Chondrocyte (in vitro differentiated cells): ENCODE measurements around the gene RRP8. TPM values are rescaled to one million over a fixed set of nuclear protein-coding genes. Genes with fewer than 3 reads are reported as not detected.

ENCODE experiments used
- DNase-seq: peaks from one replicate; pipeline ENCODE4 v3.0.0; 2021; ENCODE audit warnings: mixed read lengths, low spot score
- H3K27ac Mint-ChIP-seq: one replicate; pipeline ENCODE4 v1.8.0; 2021; ENCODE audit warnings: mild to moderate bottlenecking, moderate library complexity, mixed read lengths; ENCODE audit not compliant: unreplicated experiment
- H3K27me3 Mint-ChIP-seq: 2 replicates; pipeline ENCODE4 v1.8.0; 2021; ENCODE audit warnings: low read depth, mixed read lengths
- H3K36me3 Mint-ChIP-seq: 2 replicates; pipeline ENCODE4 v1.8.0; 2021; ENCODE audit warnings: low read depth, mixed read lengths
- H3K4me1 Mint-ChIP-seq: 2 replicates; pipeline ENCODE4 v1.8.0; 2021; ENCODE audit warnings: low read depth, mild to moderate bottlenecking, mixed read lengths
- H3K4me3 Mint-ChIP-seq: one replicate; pipeline ENCODE4 v1.8.0; 2021; ENCODE audit warnings: mild to moderate bottlenecking, moderate library complexity, mixed read lengths; ENCODE audit not compliant: unreplicated experiment
- H3K9me3 Mint-ChIP-seq: 2 replicates; pipeline ENCODE4 v1.8.0; 2021; ENCODE audit warnings: low read depth, mixed read lengths
- total RNA-seq: library from RNA; stranded (reverse); gene quantifications from 3 replicates; pipeline ENCODE4 v1.2.1, GENCODE V29; 2021
- TF ChIP-seq, protein P1 (sequence below): fragments of 200-600 bp; sonication (generic); IDR thresholded peaks from 2 replicates; pipeline ENCODE4 v1.5.0; 2021; ENCODE audit warnings: antibody characterized with exemption, mild to moderate bottlenecking, moderate library complexity

The RRP8 gene
- total RNA-seq, 1 donor from 2014 or later, result 15.7 TPM

- peaks cover 37% of the 10 kb centered on the region for H3K36me3 Mint-ChIP-seq
- H3K4me3 Mint-ChIP-seq, result peak overlapping the region; percentile 77
- TF ChIP-seq, protein P1, sequence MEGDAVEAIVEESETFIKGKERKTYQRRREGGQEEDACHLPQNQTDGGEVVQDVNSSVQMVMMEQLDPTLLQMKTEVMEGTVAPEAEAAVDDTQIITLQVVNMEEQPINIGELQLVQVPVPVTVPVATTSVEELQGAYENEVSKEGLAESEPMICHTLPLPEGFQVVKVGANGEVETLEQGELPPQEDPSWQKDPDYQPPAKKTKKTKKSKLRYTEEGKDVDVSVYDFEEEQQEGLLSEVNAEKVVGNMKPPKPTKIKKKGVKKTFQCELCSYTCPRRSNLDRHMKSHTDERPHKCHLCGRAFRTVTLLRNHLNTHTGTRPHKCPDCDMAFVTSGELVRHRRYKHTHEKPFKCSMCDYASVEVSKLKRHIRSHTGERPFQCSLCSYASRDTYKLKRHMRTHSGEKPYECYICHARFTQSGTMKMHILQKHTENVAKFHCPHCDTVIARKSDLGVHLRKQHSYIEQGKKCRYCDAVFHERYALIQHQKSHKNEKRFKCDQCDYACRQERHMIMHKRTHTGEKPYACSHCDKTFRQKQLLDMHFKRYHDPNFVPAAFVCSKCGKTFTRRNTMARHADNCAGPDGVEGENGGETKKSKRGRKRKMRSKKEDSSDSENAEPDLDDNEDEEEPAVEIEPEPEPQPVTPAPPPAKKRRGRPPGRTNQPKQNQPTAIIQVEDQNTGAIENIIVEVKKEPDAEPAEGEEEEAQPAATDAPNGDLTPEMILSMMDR, result no peak
- H3K27ac Mint-ChIP-seq, result peak overlapping the region; percentile 91
- DNase-seq, result no peak
- H3K4me1 Mint-ChIP-seq, result peaks cover 3% of the 10 kb centered on the region
- no peaks in the 10 kb centered on the region for H3K9me3 Mint-ChIP-seq
- H3K27me3 Mint-ChIP-seq, result no peaks in the 10 kb centered on the region
Observed at GRCh38 chr11:6611963-6612212, 8.5 kb upstream of the RRP8 start.

DNA sequence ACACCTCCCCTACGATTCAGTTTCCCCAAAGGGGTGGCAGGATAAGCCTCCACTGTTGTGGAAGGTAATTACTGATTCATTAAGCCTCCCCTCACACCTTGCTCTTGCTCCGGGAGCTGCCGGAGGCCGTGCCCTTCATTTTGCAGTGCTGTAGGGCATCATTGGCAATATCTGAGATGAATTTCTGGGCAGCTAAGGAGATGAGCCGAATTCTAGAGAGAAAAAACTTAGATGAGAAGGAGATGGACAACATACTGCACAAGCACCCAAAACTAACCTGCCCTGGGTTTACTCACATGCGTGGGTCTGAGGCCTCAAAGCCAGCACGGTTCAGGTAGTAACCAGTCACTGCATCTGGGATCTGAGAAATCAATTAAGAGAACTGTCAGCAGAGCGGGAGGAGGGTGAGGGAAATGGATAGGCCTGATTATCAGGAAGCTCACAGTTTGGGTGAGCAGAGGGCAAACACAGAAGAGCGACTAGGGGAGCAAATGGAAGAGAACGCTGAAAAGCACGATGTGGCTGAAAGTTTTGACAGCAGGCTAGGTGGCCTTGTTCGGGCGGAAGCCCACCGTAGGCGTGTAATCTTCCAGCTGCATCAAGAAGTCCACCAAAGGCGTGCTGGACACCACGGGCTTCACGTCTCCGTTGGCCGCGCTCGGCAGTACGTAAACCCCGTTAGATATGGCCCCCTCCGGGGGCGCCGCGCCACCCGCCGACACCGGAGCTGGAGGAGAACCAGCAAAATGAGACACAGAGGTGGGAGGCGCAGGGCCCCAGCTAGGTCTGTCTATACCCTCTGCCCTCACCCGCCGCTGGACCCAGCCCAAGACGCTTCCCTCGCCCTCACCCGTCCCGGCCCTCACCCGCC lies 7.9 kb upstream of the RRP8 start:
- H3K36me3 Mint-ChIP-seq, result peaks cover 37% of the 10 kb centered on the region
- peak overlapping the region; percentile 91 for H3K27ac Mint-ChIP-seq
- H3K9me3 Mint-ChIP-seq, result no peaks in the 10 kb centered on the region
- DNase-seq, result peak; percentile 89
- TF ChIP-seq, protein P1, result no peak
- H3K4me1 Mint-ChIP-seq, result no peaks in the 10 kb centered on the region
- H3K27me3 Mint-ChIP-seq, result no peaks in the 10 kb centered on the region
- peak overlapping the region; percentile 77 for H3K4me3 Mint-ChIP-seq

GRCh38 chr11:6610591-6610990 lies 7.2 kb upstream of the RRP8 start:
- Mint-ChIP-seq H3K27ac (peak overlapping the region; percentile 91), H3K4me3 (peak overlapping the region; percentile 77), H3K9me3 (no peaks in the 10 kb centered on the region), H3K27me3 (no peaks in the 10 kb centered on the region), H3K36me3 (peaks cover 32% of the 10 kb centered on the region), H3K4me1 (no peaks in the 10 kb centered on the region)
- peak; percentile 87 for DNase-seq
- TF ChIP-seq, protein P1, result no peak

GRCh38 chr11:6609502-6610015 lies 6.1 kb upstream of the RRP8 start:
- H3K4me1 Mint-ChIP-seq, result no peaks in the 10 kb centered on the region
- TF ChIP-seq, protein P1, result no peak
- H3K27me3 Mint-ChIP-seq, result no peaks in the 10 kb centered on the region
- DNase-seq, result no peak
- peaks cover 27% of the 10 kb centered on the region for H3K36me3 Mint-ChIP-seq
- H3K9me3 Mint-ChIP-seq, result no peaks in the 10 kb centered on the region
- peak overlapping the region; percentile 7 for H3K4me3 Mint-ChIP-seq
- H3K27ac Mint-ChIP-seq, result peak overlapping the region; percentile 73

GRCh38 chr11:6608726-6609501 lies 5.5 kb upstream of the RRP8 start:
- Mint-ChIP-seq H3K9me3 (no peaks in the 10 kb centered on the region), H3K27ac (peak overlapping the region; percentile 73), H3K4me3 (no peak overlapping the region), H3K36me3 (peaks cover 27% of the 10 kb centered on the region), H3K27me3 (no peaks in the 10 kb centered on the region), H3K4me1 (no peaks in the 10 kb centered on the region)
- no peak for DNase-seq
- TF ChIP-seq, protein P1, result no peak
